HG03280 (cell line): Measurements from ENCODE around the gene EXOC4.
"Not testable (repeated sequence)": the region's sequence is repeated elsewhere in the genome, so short reads cannot be mapped to it uniquely, and the experiment has no call there.

Experiments
- ATAC-seq: cut with Tn5 transposase; IDR thresholded peaks from one replicate; pipeline ENCODE4 v1.9.1; 2021; ENCODE audit warnings: mild to moderate bottlenecking, moderate library complexity; ENCODE audit not compliant: unreplicated experiment

Gene EXOC4

GRCh38 chr7:133773601-133774000 lies 520.7 kb downstream of the EXOC4 start:
- no peak for ATAC-seq

- no peak for ATAC-seq
Observed at GRCh38 chr7:133775201-133775600, 522.3 kb downstream of the EXOC4 start.

GRCh38 chr7:133776266-133776665 lies 523.4 kb downstream of the EXOC4 start:
- no peak for ATAC-seq

- no peak for ATAC-seq
Observed at GRCh38 chr7:133777701-133778100, 524.8 kb downstream of the EXOC4 start.

- ATAC-seq, result peak; percentile 69
Observed at GRCh38 chr7:133778472-133778871, 525.6 kb downstream of the EXOC4 start.

- not testable (repeated sequence) for ATAC-seq
Observed at GRCh38 chr7:133779538-133779937, 526.7 kb downstream of the EXOC4 start.

GRCh38 chr7:133780912-133781311 lies 528.0 kb downstream of the EXOC4 start:
- ATAC-seq, result no peak

- no peak for ATAC-seq
Observed at GRCh38 chr7:133781486-133782090, 528.7 kb downstream of the EXOC4 start.

- ATAC-seq, result no peak
Observed at GRCh38 chr7:133782470-133782869, 529.6 kb downstream of the EXOC4 start.

- no peak for ATAC-seq
Observed at GRCh38 chr7:133783276-133783675, 530.4 kb downstream of the EXOC4 start.

- no peak for ATAC-seq
Observed at GRCh38 chr7:133784486-133785001, 531.7 kb downstream of the EXOC4 start.

- ATAC-seq, result no peak
Observed at GRCh38 chr7:133786401-133786937, 533.6 kb downstream of the EXOC4 start.

GRCh38 chr7:133789974-133790373 lies 537.1 kb downstream of the EXOC4 start:
- ATAC-seq, result no peak

- no peak for ATAC-seq
Observed at GRCh38 chr7:133790911-133791310, 538.0 kb downstream of the EXOC4 start.

- ATAC-seq, result no peak
Observed at GRCh38 chr7:133794479-133794878, 541.6 kb downstream of the EXOC4 start.

GRCh38 chr7:133795068-133795665 lies 542.3 kb downstream of the EXOC4 start:
- ATAC-seq, result no peak

- ATAC-seq, result no peak
Observed at GRCh38 chr7:133796782-133797745, 544.2 kb downstream of the EXOC4 start.

- no peak for ATAC-seq
Observed at GRCh38 chr7:133797818-133798520, 545.1 kb downstream of the EXOC4 start.

- ATAC-seq, result no peak
Observed at GRCh38 chr7:133801341-133801740, 548.5 kb downstream of the EXOC4 start.

GRCh38 chr7:133804127-133804526 lies 551.2 kb downstream of the EXOC4 start:
- no peak for ATAC-seq

GRCh38 chr7:133805426-133805825 lies 552.5 kb downstream of the EXOC4 start:
- ATAC-seq, result no peak
